CD4-positive, alpha-beta T cell treated with Interleukin-4 for 1 hour (primary cell): ENCODE measurements around the gene MAX.

Experiments
- DNase-seq, 2 donors: peaks; one replicate each; pipeline ENCODE4 v3.0.0-alpha.2; 2020 to 2022

The MAX gene

GRCh38 chr14:65072256-65072655, 30.1 kb downstream of the MAX start:
- no peak for DNase-seq

GRCh38 chr14:65071544-65071943, 30.8 kb downstream of the MAX start:
- DNase-seq, result no peak

- no peak for DNase-seq
Observed at GRCh38 chr14:65070471-65070976, 31.8 kb downstream of the MAX start.

GRCh38 chr14:65069874-65070413, 32.4 kb downstream of the MAX start:
- no peak for DNase-seq

- DNase-seq, result no peak
Observed at GRCh38 chr14:65065719-65066118, 36.6 kb downstream of the MAX start.

GRCh38 chr14:65062096-65063075, 39.9 kb downstream of the MAX start:
- DNase-seq, result no peak

- no peak for DNase-seq
Observed at GRCh38 chr14:65057695-65058094, 44.6 kb downstream of the MAX start.

- DNase-seq, result peak in 1 of 2 donors; percentile 38
Observed at GRCh38 chr14:65054471-65055085, 47.7 kb downstream of the MAX start.

- DNase-seq, result no peak
Observed at GRCh38 chr14:65053466-65053865, 48.9 kb downstream of the MAX start.

GRCh38 chr14:65052832-65053231, 49.5 kb downstream of the MAX start:
- no peak for DNase-seq

- no peak for DNase-seq
Observed at GRCh38 chr14:65045709-65046108, 56.6 kb downstream of the MAX start.

- DNase-seq, result no peak
Observed at GRCh38 chr14:65045006-65045405, 57.3 kb downstream of the MAX start.

GRCh38 chr14:65044596-65044959, 57.7 kb downstream of the MAX start:
- peak; percentile 6 to 53 for DNase-seq

- DNase-seq, result no peak
Observed at GRCh38 chr14:65043893-65044595, 58.3 kb downstream of the MAX start.

GRCh38 chr14:65042731-65043372, 59.5 kb downstream of the MAX start:
- DNase-seq, result peak in 1 of 2 donors; percentile 28

GRCh38 chr14:65042296-65042695, 60.0 kb downstream of the MAX start:
- DNase-seq, result no peak

- DNase-seq, result no peak
Observed at GRCh38 chr14:65041434-65041915, 60.8 kb downstream of the MAX start.

- DNase-seq, result no peak
Observed at GRCh38 chr14:65040666-65041433, 61.5 kb downstream of the MAX start.

GRCh38 chr14:65038966-65039365, 63.4 kb downstream of the MAX start:
- DNase-seq, result no peak

- DNase-seq, result no peak
Observed at GRCh38 chr14:65035049-65035448, 67.3 kb downstream of the MAX start.

- no peak for DNase-seq
Observed at GRCh38 chr14:65034021-65034420, 68.3 kb downstream of the MAX start.

GRCh38 chr14:65033181-65033580, 69.1 kb downstream of the MAX start:
- no peak for DNase-seq
